Astrocyte (in vitro differentiated cells and primary cell): Measurements from ENCODE around the gene RASA2. TPM values are rescaled to one million over a fixed set of nuclear protein-coding genes. Genes with fewer than 3 reads are reported as not detected.
A peak's percentile ranks its signal among the peaks of the same experiment; 100 is the strongest.

Source experiments
- DNase-seq: peaks from one replicate; pipeline ENCODE4 v3.0.0-alpha.2; 2010; ENCODE audit warnings: low read depth
- FAIRE-seq: peaks from 2 replicates; lab custom pipeline; 2011; peaks lifted over from hg19 to GRCh38; lab: Jason Lieb, UNC
- H2AFZ ChIP-seq: 2 replicates; pipeline ENCODE4 v1.6.0; 2012; ENCODE audit warnings: low read depth, low read length, inconsistent platforms
- H3K27ac ChIP-seq: 2 replicates; pipeline ENCODE4 v1.5.1; 2011; ENCODE audit warnings: low read depth, low read length, inconsistent platforms
- H3K27me3 ChIP-seq: 2 replicates; pipeline ENCODE4 v1.6.0; 2011; ENCODE audit warnings: low read length, inconsistent platforms; ENCODE audit not compliant: insufficient read depth
- H3K36me3 ChIP-seq: 2 replicates; pipeline ENCODE4 v1.5.1; 2011; ENCODE audit warnings: low read length, inconsistent platforms; ENCODE audit not compliant: insufficient read depth
- H3K4me1 ChIP-seq: 2 replicates; pipeline ENCODE4 v1.5.1; 2011; ENCODE audit warnings: low read length, inconsistent platforms; ENCODE audit not compliant: insufficient read depth
- H3K4me2 ChIP-seq: 2 replicates; pipeline ENCODE4 v1.6.0; 2012; ENCODE audit warnings: low read length, inconsistent platforms
- H3K4me3 ChIP-seq: 2 replicates; pipeline ENCODE4 v1.5.1; 2011; ENCODE audit warnings: low read depth, mild to moderate bottlenecking, low read length, inconsistent platforms; ENCODE audit not compliant: insufficient read depth
- H3K79me2 ChIP-seq: 2 replicates; pipeline ENCODE4 v1.6.0; 2012; ENCODE audit warnings: mild to moderate bottlenecking, low read length, inconsistent platforms; ENCODE audit not compliant: insufficient read depth
- H3K9ac ChIP-seq: 2 replicates; pipeline ENCODE4 v1.6.0; 2012; ENCODE audit warnings: mild to moderate bottlenecking, low read length, inconsistent platforms
- H3K9me3 ChIP-seq: 2 replicates; pipeline ENCODE4 v1.5.1; 2012; ENCODE audit warnings: low read depth, mild to moderate bottlenecking, low read length, inconsistent platforms; ENCODE audit not compliant: insufficient read depth
- H4K20me1 ChIP-seq: 2 replicates; pipeline ENCODE4 v1.6.0; 2012; ENCODE audit warnings: low read length, inconsistent platforms; ENCODE audit not compliant: insufficient read depth
- H3K27ac Mint-ChIP-seq: one replicate; pipeline ENCODE4 v1.8.0; 2021; ENCODE audit warnings: mild to moderate bottlenecking, mixed read lengths; ENCODE audit not compliant: unreplicated experiment
- H3K27me3 Mint-ChIP-seq: one replicate; pipeline ENCODE4 v1.8.0; 2021; ENCODE audit warnings: low read depth, mixed read lengths; ENCODE audit not compliant: unreplicated experiment
- H3K36me3 Mint-ChIP-seq: one replicate; pipeline ENCODE4 v1.8.0; 2021; ENCODE audit warnings: low read depth, mixed read lengths; ENCODE audit not compliant: unreplicated experiment
- H3K4me1 Mint-ChIP-seq: one replicate; pipeline ENCODE4 v1.8.0; 2021; ENCODE audit warnings: low read depth, mixed read lengths; ENCODE audit not compliant: unreplicated experiment
- H3K4me3 Mint-ChIP-seq: one replicate; pipeline ENCODE4 v1.8.0; 2021; ENCODE audit warnings: mild to moderate bottlenecking, moderate library complexity, mixed read lengths; ENCODE audit not compliant: unreplicated experiment
- H3K9me3 Mint-ChIP-seq: one replicate; pipeline ENCODE4 v1.8.0; 2021; ENCODE audit warnings: mild to moderate bottlenecking, mixed read lengths; ENCODE audit not compliant: unreplicated experiment
- EZH2 ChIP-seq: IDR thresholded peaks from 2 replicates; pipeline ENCODE4 v1.6.1; 2012; ENCODE audit warnings: mild to moderate bottlenecking, low read length, inconsistent platforms; ENCODE audit not compliant: insufficient read depth
- total RNA-seq: library from RNA; stranded (reverse); gene quantifications from 2 replicates; pipeline ENCODE4 v1.2.1, GENCODE V29; 2021
- TF ChIP-seq, protein P1 (sequence below): IDR thresholded peaks from 2 replicates; pipeline ENCODE4 v1.5.1; 2011; ENCODE audit warnings: low read depth, mild to moderate bottlenecking, inconsistent platforms, low read length, moderate library complexity; ENCODE audit not compliant: insufficient read depth

The RASA2 gene
- total RNA-seq, 1 donor from 2014 or later, result 19.0 TPM

DNA sequence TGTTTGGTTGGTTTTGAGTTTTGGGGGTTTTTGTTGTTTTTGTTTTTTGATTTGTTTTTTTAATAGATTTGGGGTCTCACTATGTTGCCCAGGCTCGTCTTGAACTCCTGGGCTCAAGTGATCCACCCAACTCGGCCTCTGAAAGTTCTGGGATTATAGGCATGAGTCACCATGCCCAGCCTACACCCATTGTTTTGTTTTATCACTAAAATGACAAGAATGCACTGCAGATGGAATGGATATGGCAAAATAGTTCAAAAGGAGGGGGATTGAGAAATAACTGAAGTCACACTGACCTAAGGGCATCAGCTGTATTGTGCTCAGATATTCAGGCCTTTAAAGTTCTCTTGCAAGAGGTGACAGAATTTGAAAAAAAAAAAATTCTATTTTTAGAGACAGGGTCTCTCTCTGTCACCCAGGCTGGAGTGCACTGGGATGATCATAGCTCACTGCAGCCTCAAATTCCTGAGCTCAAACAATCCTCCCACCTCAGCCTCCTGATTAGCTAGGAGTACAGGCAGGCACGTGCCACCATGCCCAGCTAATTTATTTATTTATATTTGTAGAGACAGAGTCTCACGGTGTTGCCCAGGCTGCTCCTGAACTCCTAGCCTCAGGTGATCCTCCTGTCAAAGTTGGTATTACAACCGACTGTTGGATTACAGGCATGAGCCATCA, 4.4 kb upstream of the RASA2 start:
- Histone ChIP-seq H3K36me3 (no peaks in the 10 kb centered on the region), H3K4me3 (no peak overlapping the region), H3K9ac (no peak overlapping the region), H4K20me1 (no peaks in the 10 kb centered on the region), H3K27me3 (no peaks in the 10 kb centered on the region), H3K79me2 (no peaks in the 10 kb centered on the region), H3K27ac (no peak overlapping the region), H2AFZ (no peak overlapping the region), H3K4me2 (no peak overlapping the region), H3K4me1 (peaks cover 15% of the 10 kb centered on the region), H3K9me3 (no peaks in the 10 kb centered on the region)
- Mint-ChIP-seq H3K4me1 (peaks cover 17% of the 10 kb centered on the region), H3K36me3 (peaks cover 4% of the 10 kb centered on the region), H3K4me3 (no peak overlapping the region), H3K9me3 (peaks cover 3% of the 10 kb centered on the region), H3K27ac (no peak overlapping the region), H3K27me3 (no peaks in the 10 kb centered on the region)
- DNase-seq (peak; percentile 74), FAIRE-seq (no peak)
- TF ChIP-seq EZH2, result no peak
- TF ChIP-seq, protein P1, sequence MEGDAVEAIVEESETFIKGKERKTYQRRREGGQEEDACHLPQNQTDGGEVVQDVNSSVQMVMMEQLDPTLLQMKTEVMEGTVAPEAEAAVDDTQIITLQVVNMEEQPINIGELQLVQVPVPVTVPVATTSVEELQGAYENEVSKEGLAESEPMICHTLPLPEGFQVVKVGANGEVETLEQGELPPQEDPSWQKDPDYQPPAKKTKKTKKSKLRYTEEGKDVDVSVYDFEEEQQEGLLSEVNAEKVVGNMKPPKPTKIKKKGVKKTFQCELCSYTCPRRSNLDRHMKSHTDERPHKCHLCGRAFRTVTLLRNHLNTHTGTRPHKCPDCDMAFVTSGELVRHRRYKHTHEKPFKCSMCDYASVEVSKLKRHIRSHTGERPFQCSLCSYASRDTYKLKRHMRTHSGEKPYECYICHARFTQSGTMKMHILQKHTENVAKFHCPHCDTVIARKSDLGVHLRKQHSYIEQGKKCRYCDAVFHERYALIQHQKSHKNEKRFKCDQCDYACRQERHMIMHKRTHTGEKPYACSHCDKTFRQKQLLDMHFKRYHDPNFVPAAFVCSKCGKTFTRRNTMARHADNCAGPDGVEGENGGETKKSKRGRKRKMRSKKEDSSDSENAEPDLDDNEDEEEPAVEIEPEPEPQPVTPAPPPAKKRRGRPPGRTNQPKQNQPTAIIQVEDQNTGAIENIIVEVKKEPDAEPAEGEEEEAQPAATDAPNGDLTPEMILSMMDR, result no peak

DNA sequence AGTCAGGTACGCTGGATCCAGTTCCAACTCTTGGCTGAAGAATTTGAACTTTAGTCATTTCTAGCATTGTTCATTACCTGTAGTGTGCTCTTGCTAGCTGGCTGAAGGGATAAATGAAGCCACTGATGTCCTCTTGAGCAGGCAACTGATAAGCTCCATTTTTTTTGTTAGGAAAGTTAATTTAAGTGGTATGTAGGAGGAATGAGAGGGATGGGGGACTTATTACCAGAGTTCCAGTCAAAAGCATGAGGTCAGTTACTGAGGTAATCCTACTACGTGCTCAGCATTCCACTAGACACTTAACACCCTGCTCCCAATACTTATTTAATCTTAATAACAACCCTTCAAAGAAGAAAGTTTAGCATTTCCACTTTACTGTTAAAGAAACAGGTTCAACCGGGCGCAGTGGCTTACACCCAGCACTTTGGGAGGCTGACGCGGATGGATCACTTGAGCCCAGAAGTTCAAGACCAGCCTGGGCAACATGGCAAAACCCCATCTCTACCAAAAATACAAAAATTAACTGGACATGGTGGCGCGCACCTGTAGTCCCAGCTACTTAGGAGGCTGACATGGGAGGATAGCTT, 2.0 kb upstream of the RASA2 start:
- DNase-seq (no peak), FAIRE-seq (no peak)
- Mint-ChIP-seq H3K27ac (no peak overlapping the region), H3K4me3 (peak overlapping the region; percentile 36), H3K36me3 (peaks cover 4% of the 10 kb centered on the region), H3K9me3 (peaks cover 3% of the 10 kb centered on the region), H3K27me3 (no peaks in the 10 kb centered on the region), H3K4me1 (peaks cover 27% of the 10 kb centered on the region)
- TF ChIP-seq, protein P1, result no peak
- no peak for TF ChIP-seq EZH2
- Histone ChIP-seq H3K9me3 (no peaks in the 10 kb centered on the region), H4K20me1 (peaks cover 21% of the 10 kb centered on the region), H3K4me3 (no peak overlapping the region), H3K27me3 (no peaks in the 10 kb centered on the region), H3K27ac (no peak overlapping the region), H3K9ac (no peak overlapping the region), H3K79me2 (peaks cover 23% of the 10 kb centered on the region), H3K36me3 (no peaks in the 10 kb centered on the region), H3K4me2 (no peak overlapping the region), H3K4me1 (peaks cover 14% of the 10 kb centered on the region), H2AFZ (no peak overlapping the region)
